ENCODE data around the gene PLXNA2.

Gene PLXNA2

DNA sequence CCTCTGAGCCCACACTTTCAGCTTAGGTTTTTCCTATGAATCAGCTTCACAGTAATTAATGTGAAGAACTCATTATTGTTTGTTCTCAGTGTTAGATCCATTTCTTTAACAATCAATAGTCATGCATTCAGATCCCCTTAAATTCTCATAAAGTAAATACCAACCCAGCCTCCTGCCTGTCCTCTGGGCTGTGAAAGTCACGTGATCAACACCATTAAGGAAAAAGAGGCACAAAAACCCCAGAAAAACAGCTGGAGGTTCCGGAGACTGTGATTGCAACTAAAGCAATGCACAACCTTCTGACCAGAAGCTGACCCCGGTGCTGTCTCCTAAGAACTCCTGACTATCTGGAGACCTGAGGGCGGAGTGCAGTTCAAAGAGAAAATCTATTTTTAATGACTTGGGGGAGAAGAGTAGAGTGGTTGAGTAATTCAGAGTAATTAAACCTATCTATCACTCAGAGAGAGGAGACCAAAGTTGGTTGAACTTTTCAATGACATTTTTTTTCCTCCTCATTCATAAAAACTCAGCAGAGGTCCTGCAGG lies 132.5 kb downstream of the PLXNA2 start:
- DNase-seq, result no peak

DNA sequence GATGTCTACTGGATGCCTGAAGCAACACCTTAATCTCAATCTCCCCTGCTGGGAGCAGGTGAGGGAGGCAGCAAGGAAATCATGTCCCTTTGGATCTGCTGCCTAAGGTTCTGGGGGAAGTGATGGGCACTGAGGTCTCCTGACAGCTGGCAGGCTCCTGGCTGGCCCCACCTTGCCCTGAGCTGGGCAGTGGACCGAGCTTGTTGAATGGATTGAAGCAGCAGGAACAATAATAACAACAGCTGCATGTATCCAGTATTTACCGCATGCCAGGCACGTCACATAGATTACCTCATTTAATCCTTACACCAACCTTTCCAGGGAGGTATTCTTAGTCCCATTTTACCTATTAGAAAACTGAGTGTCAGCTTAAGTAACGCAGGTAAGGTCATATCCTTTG lies 133.9 kb downstream of the PLXNA2 start:
- no peak for DNase-seq

DNA sequence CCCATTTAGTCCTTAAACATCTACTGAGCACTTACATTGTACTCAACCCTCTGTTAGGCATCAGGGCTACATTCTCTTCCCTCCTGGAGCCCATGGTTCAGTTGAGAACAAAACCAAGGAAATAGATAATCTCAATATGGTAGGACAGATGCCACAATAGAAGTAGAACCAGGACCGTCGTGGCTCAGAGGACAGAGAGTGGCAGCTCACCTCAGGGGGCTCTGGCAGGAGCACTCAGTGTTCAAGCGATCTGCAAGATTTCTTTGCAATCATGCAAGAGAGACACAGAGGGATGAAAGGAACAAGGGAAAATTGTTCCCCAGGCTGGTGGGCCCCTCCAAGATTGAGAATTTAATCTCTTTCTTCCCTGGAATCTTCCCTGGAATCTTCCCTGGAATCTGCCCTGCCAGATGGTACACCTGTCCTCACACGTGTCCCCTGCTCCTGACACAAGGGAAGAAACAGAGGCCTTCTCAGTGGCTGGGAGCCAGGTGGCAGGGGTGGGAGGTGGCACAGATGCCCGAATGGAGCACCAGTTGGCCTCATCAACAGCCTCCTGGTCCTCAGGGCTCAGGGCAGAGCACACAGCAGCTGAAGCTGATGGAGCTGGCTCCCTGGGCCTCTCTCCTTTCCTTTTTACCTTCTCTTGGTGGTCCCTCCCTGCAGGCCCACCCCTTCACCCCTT lies 135.4 kb downstream of the PLXNA2 start:
- DNase-seq, result no peak

DNA sequence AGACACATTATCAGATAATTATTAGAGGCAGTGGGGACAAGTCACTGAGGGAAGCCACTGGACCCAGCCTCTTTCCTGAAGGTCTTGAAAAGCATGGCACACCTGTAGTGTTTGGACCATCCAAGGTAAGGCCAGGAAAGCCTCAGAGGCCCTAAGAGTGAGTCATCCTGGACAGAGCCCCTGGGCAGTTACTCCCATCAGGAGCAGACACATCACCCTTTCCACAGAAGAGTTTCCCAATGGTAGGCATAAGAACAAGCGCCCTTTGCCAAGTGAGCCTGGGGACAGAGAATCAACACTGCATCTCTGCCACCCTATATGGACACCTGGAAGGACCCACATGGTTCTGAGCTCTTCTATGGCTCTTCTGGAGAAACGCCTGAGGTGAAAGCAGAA lies 136.0 kb downstream of the PLXNA2 start:
- DNase-seq, result no peak

DNA sequence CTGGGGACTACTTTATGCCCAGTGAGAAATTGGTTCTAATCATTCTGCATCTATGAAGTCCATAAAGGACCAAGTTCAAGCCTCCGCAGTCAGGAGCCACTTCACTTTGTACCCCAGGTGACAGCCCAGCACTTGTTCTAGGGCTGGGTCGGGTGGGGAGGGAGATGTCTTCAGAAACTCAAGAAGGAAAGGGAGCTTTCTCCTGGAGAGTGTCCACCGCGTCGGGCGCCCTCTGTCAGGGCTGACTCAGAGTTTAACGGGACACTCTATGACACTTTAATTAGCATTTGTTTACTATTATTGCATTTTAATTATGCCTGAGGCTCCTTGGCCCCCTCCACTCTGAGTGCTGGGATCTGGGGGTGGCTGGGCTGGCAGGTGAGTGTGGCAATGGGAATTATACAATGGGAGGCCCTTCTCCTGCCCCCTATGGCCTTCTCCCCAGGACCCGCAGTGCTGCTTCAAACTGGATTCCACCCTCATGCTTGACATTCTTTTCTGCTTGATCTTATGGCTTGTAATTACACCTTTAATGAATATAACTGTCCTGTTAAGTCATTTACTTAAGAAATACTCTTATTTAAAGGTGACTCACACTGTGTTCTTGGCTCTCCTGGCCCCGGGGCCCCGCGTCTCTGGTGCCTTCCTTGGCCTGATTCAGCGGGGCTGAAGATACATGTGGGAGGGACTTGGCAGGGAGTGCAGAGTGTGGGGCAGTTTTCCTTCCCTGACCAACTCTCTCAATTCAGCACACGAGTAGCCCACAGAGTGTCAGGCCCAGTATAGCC lies 136.6 kb downstream of the PLXNA2 start:
- DNase-seq, result no peak

DNA sequence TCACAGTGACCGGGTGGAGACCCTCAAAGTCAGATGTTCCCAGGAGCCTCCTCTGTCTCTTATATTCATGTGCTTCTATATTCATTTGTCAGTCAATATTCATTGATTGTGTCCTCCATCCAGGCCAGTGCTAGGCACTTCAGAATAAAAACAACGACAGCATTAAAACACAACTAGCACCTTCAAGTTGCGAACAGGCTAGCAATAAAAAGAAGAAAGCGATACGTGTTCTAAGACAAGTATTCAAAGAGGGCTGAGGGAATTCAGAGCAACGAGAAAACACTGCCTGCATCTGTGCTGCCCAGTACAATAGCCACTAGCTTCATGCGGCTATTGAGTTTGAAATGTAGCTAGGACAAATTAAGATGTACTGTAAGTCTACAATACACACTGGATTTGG lies 138.0 kb downstream of the PLXNA2 start:
- no peak for DNase-seq

DNA sequence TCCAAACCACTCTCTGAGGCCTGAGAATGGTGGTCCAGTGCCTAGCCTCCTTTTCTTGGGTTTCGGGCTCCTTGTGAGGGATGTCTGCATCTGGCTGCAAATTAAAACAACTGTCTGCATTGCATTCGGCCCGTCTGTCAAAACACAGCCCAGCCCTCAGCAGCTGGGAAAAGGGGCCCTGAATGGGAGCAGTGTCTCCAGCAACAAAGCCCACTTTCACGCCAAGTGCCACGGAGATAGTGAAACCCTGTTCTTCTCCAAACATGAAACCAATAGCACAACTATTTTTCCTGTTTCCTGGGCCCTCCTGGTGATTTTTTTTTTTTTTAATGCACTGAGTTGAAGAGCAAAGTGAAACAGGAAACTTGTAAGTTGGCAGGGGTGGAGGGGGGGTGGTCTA lies 138.4 kb downstream of the PLXNA2 start:
- no peak for DNase-seq

DNA sequence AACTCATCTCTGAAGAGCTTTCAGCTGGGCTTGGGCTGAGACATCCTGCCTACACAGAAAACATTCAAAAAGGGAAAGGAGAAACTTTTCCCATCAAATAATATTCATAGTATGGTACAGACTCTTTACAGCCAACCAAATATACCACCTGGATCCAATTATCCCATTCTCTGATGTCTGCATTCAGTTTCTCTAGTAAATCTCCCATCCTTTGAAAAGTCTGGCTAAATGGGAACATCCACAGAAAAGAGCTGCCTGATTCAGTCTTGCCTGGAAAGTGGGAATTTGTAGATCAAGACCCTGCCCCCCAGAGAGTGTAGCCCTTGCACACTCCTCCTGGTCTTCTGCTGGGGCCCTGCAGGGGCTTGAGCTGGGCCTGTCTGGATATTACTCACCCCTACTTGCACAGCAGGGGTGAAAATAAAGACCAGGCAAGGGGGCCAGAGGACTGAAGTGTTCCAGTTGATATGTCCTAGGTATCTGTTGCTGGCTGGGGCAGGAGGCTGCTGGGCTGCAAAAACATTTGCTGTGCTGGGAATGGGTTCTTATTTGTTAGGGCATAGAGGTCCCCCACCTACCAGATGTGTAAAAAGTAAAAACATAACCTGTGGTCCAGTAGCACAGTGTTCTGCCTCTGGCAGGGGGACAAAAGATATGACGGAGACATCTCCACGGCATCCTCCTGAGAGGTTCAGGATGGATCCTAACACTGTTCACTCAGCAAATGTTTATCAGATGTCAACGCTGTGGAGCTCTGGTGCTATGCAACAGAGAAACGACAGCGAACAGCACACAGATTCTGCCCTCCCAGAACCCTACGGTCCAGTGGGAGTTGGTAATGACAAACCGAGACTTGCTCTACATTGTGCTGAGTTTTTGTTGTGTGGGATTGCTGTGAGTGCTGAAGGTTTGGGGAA lies 140.3 kb downstream of the PLXNA2 start:
- no peak for DNase-seq

DNA sequence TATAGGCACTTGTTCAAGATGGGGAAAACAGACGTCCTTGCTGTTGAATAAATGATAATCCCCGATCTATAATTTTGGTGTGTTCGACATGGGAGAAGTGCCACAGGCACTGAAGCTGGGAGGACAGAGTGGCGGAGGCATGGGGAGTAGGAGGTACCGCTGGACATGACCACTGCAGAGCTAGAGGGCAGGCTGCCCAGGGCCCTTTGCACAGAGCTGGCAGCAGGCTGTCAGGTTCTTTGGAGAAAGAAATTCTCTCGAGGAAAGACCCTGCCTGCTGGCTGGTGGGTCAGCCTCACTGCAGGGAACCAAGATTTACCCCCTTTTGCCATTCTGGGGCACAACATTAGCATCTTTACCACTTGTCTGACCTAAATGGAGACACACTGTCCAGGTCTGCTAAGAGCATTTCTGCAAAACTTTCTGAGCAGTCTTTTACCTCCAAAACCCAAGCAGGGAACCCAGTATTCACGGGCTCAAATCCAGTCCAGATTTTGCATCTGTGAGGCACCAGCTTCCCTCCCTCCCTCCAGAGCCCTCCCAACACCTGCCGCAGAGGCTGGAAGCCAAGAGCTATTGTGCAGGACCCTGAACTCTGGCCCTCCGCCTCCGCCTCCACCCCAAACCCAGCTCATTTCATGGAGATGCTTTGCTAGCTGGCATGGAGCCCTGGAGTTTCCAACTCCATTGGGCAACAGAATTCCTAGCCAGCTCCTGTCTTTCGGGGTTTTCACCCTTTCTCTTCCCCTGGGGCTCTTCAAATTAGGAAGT lies 142.3 kb downstream of the PLXNA2 start:
- DNase-seq, result no peak

DNA sequence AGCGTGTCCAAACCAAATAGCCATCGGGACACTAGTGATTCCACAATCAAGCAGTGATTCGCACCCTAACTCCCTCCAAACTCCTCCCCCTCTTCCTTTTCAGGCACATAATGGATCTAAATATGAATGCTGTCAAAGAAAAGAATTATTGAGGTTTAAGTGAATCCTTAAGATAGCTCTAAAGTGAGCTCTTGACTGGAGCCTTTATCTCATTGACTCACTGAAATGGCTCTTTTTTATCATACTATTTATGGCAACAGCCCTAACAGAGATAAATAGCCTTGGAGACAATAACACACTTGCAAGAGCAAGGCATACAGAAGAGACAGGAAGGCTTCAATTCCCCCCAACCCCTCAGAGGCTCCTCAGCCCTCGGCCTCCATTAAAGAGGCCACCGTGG lies 143.3 kb downstream of the PLXNA2 start:
- no peak for DNase-seq

DNA sequence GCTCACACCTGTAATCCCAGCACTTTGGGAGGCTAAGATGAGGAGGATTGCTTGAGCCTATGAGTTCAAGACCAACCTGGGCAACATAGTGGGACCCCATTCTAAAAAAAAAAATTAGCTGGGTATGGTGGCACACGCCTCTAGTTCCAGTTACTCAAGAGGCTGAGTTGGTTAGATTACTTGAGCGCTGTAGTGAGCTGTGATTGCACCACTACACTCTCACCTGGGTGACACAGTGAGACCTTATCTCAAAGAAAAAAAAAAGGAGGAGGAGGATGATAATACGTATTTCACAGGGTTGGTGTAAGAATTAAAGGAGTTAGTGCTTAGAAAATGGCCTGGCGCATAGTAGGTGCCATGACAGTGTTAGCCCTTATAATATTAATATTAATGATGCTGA lies 144.1 kb downstream of the PLXNA2 start:
- DNase-seq, result no peak

DNA sequence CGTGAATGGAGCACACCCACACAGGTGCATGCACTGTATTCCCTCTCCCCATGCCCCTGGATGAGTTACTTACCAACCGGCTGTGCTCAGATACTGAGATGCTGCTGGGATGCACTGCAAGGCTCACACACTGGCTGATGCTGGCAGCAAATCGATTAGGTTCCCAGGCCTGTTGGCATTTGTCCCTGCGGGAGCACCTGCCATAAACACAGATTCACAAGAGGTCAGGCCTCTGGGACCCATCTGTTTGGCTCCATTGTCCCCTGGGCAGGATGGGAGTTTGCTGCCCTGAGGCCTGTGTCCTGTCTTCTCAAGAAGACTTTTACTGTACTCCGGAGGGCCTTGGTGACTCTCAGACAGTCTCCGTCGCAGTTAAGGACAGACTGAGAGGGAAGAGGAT lies 145.4 kb downstream of the PLXNA2 start:
- DNase-seq, result no peak

DNA sequence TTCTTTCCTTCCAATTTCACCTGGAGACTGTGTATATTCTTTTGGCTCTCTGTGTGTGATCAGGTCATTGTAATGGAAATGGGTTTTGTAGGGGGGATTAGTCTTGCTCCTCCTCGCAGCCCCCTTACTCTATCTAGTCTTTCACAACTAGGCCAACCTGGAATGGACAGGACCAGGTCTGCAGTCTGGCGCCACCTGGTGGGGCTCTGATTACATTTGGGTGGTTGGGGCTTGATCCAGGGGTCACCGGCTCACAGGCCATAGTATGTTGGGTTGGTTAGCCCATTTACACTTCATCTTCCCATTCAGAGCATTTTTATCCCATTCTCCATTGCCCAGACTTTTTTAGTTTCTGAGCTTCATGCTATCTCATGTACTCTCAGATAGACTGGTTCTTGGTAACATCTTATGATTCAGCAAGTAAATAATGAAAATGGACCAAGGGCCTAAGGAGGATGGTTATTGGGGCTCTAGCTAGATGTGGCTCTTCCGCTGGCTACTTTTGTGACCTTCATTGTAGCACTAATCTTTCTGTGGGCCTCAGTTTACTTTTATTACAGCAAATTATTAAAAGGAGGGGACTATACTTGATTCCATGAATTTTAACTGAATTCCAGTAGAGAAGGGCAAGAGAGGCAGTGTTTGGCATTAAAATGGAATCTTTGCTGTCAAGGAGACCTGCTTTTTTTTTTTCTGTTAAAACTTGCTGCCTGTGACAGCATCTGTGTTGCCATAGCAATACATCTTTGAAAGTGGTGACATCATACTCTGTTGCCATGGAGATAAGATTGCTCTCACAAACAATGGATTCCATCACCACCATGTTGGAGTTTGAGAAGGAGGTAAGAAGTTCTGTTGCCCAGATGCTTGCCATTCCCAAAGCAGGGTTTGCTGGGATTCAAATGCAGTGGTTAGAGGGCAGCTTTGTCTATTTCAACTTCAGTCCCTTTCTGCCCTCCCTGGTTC lies 150.1 kb downstream of the PLXNA2 start:
- DNase-seq, result peak; percentile 10

DNA sequence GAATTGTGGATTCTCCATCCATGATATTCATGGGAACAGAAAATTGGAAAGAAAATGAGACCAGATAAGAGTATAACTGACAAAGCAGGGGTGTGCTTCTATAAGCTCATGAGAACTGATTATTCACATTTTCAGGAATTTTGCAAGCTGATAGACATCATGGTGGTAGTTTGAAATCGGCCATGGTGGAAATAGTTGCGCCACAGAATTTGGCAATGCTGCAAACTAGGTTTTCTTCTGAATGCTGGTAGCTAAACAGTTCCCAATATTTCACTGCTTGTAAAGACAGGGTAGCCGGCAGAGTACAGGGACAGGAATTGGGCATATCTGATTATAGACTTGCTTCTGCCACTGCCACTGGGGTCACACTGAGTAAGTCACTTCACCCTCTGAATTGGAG lies 151.1 kb downstream of the PLXNA2 start:
- DNase-seq, result no peak

DNA sequence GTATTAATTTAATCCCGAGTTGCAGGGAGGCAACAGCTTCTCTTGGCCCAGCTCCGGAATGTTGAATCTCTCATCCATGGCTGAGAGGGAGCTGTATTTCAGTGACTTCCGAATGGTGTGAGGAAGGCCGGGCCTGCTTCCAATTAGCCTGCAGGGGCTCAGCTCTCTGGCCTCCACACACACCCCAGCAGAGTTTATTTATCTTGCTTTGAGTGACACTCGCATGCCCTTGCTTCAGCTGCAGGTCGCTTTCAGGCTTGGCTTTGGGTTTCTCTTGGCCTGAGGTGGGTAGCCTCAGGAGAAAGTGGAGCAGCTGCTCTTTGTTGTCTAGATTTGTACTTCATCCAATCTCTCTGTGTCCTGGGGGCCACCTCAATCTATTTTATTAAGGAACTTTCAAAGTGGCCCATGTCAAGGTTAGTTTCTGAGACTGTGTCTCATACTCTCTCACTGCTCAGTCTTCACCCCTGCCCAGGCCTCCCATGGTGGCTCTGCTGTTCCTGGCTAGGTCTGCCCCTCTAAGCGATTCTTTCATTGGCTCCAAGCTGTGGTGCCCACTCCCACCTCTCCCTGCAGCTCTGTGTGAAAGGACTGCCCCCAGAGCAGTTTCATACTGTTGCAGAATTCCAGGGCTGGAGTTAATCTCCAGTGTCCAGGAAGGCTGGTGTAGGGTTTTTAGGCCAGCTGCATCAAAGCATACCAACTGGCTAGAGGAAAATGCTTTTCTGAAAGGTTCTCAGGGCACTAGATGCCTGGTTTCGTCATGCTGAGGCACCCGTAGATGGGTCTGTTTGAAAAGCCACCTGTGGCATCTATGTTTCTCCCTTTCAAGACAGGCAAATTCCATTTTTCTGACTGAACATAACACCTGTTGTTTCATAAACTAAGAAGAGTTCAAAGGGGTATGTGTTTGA lies 153.5 kb downstream of the PLXNA2 start:
- no peak for DNase-seq

DNA sequence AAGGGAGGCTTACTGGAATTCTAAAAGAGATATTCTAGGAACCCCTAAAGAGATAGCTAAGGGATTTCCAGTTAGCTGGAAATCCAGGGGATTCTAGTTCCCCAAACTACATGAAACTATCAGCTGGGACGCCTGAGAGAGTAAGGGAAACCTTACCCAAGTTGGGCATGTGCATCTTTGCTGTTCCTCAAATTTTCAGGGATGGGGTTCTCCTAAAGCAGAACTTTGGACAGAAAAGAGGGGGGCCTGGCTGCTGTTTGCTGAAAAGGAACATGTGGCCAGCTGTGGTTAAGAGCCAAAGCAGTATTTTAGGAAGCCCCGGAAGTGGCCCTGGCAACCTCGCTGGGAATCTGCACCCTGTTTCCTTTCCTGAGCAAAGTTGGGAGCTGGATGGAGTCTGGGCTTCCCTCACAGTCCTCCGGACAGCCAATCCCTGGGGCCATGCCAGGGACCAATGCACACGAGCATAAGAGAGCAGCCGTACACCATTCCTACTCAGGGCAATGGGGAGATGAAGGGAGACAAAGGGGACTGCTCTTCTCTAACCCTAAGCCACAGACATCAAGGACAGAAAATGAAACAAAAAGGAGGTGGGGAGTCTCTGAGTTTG lies 154.3 kb downstream of the PLXNA2 start:
- DNase-seq, result no peak

DNA sequence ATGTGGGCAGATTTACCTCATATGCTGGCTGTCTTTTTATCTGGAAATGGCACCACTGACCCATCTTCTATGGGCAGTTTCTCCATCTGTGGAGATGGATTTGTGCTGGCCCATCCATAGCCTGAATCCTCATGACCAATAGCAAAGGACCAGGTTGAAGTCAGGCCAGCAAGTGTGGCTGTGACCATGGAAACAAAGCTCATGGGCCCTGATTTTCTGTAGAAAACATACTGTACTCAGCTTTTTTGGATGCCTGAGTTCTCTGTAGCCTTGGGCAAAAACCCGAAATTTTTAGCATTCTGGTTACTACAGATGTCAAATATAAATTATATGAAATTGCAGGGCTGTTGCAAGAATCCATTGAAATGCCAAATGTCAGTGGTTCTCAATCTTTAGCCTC lies 155.0 kb downstream of the PLXNA2 start:
- DNase-seq, result no peak

DNA sequence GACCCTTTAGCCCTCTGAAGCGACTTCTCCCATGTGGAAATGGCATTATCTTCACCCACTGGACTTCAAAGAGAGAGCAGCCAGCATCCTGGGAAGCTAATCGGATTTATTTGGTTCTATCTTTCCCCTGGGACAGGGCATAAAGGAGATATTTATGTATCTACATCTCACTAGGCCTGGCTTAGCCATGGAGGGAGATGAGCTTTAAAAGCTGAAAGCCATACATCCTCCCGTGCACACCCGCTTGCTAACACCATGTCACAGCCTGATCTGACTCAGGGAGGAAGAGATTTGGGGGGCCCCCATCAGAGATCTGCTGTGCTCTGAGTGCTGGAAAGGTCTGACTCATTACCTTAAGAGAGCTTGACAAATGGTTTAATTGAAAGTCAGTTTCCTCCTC lies 155.9 kb downstream of the PLXNA2 start:
- no peak for DNase-seq

DNA sequence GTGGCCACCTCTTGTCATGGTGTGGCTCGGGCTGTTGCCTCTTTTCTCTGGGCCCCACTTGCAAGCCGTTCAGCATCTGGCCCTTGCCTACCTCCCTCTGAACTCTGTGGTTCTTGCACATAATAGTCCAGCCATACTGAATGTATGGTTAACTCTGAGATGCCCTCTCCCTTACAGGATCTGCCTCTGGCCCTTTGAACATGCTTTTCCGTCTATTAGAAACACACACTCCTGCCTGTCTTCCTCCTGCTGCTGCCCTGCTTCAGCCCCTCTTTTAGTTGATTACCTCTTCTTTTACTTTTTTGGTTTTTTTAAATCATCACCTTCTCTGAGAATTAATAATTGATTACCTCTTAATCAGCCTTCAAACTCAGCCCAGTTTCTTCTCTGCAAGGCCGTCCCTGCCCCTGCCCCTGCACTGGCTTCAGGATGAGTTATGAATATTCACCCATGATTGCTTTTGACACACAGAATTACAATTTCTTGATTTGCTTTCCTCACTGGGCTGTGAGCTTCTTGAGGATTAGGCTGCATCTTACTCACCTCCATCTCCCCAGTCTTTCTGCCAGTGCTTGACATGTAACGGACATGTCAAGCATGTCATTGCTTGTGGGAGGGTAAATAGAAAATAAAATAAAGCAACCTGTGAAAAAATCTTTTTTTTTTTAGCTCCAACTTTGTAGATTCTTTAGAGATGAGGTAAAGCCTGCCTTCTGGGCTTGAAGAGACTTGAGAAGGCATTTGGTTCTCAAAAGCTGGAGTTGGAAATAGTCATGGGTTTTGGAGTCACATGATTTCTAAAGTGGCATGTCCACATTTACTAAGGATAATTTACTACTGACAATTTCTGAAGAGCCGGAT lies 158.3 kb downstream of the PLXNA2 start:
- DNase-seq, result no peak

Data from MV-4-11 (cell line).